ENCODE data around the gene HSP90AB1. TPM values are rescaled to one million over a fixed set of nuclear protein-coding genes. Genes with fewer than 3 reads are reported as not detected.

HSP90AB1 gene
- total and polyA plus RNA-seq, 8 donors: 168 to 549 (median 359) TPM

DNA sequence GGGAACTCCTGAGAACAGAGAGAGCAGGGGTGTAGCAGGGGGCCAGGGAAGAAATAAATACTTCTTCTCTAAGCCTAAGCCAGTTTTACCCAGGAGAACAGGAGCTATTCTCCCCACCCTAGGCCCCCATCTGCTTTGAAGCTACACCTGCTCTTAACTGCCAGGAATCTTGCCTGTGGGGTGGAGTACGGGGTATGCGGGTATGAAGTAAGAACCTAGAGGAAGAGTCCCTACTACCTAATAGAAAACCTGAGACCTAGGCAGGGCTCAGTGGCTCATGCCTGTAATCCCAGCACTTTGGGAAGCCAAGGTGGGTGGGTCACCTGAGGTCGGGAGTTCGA lies 22.0 kb upstream of the HSP90AB1 start:
- intact Hi-C loops (cut with DNase I; ENCODE audit: low total_unique reads): no loop called here
- H3K4me1 ChIP-seq: peaks cover 69 to 99% (median 88%) of the 10 kb centered on the region in 4 donors

DNA sequence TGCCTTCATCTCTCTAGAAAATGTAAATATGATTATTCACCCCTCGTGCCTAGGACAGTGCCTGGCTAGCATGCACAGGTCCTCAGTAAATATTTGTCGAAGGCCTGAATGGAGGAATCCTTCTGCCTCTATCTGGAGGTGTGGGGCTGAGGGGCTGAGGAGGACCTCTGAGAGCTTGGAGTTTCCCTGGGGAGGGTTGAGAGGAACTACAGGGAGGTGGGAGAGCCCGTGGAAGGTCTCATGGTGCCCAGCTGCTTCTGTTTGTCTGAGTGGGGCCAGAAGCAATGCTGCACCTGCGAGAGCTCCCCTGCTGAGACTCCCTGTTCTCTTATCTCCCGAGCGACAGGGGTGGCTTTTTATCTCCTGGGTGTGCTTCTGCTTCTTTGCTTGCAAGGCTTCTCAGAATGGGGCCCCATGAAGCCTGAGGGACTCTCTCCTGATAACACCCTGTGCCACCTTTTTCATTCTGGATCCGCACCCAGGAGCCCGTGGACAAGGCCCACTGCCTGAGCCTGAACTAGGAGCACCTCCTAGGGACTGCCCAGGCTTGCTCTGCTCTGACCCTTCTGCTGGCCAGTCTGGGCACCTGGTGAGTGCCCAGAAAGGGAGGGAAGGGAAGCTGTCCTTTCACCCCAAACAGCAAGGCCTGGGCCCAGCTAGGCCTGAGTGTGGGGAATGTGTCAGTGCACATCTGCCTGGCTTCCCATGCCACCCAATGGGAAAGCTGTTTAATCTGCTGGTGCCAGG lies 21.1 kb upstream of the HSP90AB1 start:
- H3K4me1 ChIP-seq: peaks cover 61 to 99% (median 84%) of the 10 kb centered on the region in 4 donors
- H3K36me3 ChIP-seq: peaks cover 12 to 27% (median 24%) of the 10 kb centered on the region in 4 donors
- no peaks in the 10 kb centered on the region for H3K27me3 ChIP-seq
- DNase-seq: peak in 1 of 2 donors; percentile 44
- peak overlapping the region in 4 of 5 donors; percentile 32 to 95 (median 61) for H3K27ac ChIP-seq
- intact Hi-C loops (cut with DNase I; ENCODE audit: low total_unique reads): no loop called here
- TF ChIP-seq POLR2A (IDR thresholded peaks at IDR 0.05): no peak
- no peak for TF ChIP-seq EP300 (IDR thresholded peaks at IDR 0.05)
- no peak for TF ChIP-seq POLR2AphosphoS5 (IDR thresholded peaks at IDR 0.05)
- TF ChIP-seq, protein P1, sequence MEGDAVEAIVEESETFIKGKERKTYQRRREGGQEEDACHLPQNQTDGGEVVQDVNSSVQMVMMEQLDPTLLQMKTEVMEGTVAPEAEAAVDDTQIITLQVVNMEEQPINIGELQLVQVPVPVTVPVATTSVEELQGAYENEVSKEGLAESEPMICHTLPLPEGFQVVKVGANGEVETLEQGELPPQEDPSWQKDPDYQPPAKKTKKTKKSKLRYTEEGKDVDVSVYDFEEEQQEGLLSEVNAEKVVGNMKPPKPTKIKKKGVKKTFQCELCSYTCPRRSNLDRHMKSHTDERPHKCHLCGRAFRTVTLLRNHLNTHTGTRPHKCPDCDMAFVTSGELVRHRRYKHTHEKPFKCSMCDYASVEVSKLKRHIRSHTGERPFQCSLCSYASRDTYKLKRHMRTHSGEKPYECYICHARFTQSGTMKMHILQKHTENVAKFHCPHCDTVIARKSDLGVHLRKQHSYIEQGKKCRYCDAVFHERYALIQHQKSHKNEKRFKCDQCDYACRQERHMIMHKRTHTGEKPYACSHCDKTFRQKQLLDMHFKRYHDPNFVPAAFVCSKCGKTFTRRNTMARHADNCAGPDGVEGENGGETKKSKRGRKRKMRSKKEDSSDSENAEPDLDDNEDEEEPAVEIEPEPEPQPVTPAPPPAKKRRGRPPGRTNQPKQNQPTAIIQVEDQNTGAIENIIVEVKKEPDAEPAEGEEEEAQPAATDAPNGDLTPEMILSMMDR (IDR thresholded peaks at IDR 0.05): no peak
- 24 to 54% (median 42%) methylated on average over 8 of the region's 8 CpGs for WGBS, 5 donors
- no peaks in the 10 kb centered on the region for H3K9me3 ChIP-seq
- H3K4me3 ChIP-seq: no peak overlapping the region

More for the DNA sequence above, 22.0 kb upstream of the HSP90AB1 start:
- H3K27ac ChIP-seq: peak overlapping the region in 3 of 5 donors; percentile 20 to 95 (median 95)
- H3K36me3 ChIP-seq: peaks cover 4 to 19% (median 16%) of the 10 kb centered on the region in 4 donors
- peak overlapping the region; percentile 52 to 86 (median 68) for H3K4me3 ChIP-seq
- H3K27me3 ChIP-seq: no peaks in the 10 kb centered on the region
- H3K9me3 ChIP-seq: no peaks in the 10 kb centered on the region
- no peak for DNase-seq
- TF ChIP-seq POLR2AphosphoS5 (IDR thresholded peaks at IDR 0.05) (no peak), EP300 (IDR thresholded peaks at IDR 0.05) (no peak)
- 76 to 88% (median 83%) methylated on average over 4 of the region's 4 CpGs for WGBS, 5 donors

GRCh38 chr6:44226368-44227147 lies 20.3 kb upstream of the HSP90AB1 start:
- WGBS, 5 donors: 45 to 68% (median 57%) methylated on average over 15 of the region's 15 CpGs
- peaks cover 53 to 99% (median 80%) of the 10 kb centered on the region in 4 donors for H3K4me1 ChIP-seq
- H3K27ac ChIP-seq: peak overlapping the region in 4 of 5 donors; percentile 32 to 95 (median 61)

GRCh38 chr6:44227148-44227793 lies 19.6 kb upstream of the HSP90AB1 start:
- peaks cover 46 to 99% (median 76%) of the 10 kb centered on the region in 4 donors for H3K4me1 ChIP-seq
- WGBS, 5 donors: 62 to 86% (median 76%) methylated on average over 3 to 7 of the region's 7 CpGs
- DNase-seq: peak in 1 of 2 donors; percentile 46
- H3K27me3 ChIP-seq: no peaks in the 10 kb centered on the region
- no peaks in the 10 kb centered on the region for H3K9me3 ChIP-seq
- H3K4me3 ChIP-seq: peak overlapping the region; percentile 16 to 22 (median 16)
- H3K36me3 ChIP-seq: peaks cover 26 to 42% (median 39%) of the 10 kb centered on the region in 4 donors
- peak overlapping the region in 4 of 5 donors; percentile 30 to 95 (median 61) for H3K27ac ChIP-seq
- intact Hi-C loops (cut with DNase I; ENCODE audit: low total_unique reads): no loop called here
- TF ChIP-seq EP300 (IDR thresholded peaks at IDR 0.05) (no peak), POLR2A (IDR thresholded peaks at IDR 0.05) (no peak), POLR2AphosphoS5 (IDR thresholded peaks at IDR 0.05) (no peak)
- TF ChIP-seq, protein P1 (IDR thresholded peaks at IDR 0.05): no peak

More at GRCh38 chr6:44226368-44227147, 20.3 kb upstream of the HSP90AB1 start:
- Histone ChIP-seq H3K9me3 (no peaks in the 10 kb centered on the region), H3K4me3 (peak overlapping the region; percentile 16 to 22 (median 16)), H3K27me3 (no peaks in the 10 kb centered on the region), H3K36me3 (peaks cover 20 to 35% (median 32%) of the 10 kb centered on the region in 4 donors)
- DNase-seq: peak in 1 of 2 donors; percentile 53
- TF ChIP-seq, protein P1 (IDR thresholded peaks at IDR 0.05): no peak
- TF ChIP-seq EP300 (IDR thresholded peaks at IDR 0.05) (no peak), POLR2AphosphoS5 (IDR thresholded peaks at IDR 0.05) (no peak), POLR2A (IDR thresholded peaks at IDR 0.05) (no peak)
- intact Hi-C loops (cut with DNase I; ENCODE audit: low total_unique reads): no loop called here

Measured in stomach (tissue), 9 donors.